Posterior cingulate gyrus (tissue), 11 donors: ENCODE measurements around the gene FAM90A1.
A peak's percentile ranks its signal among the peaks of the same experiment; 100 is the strongest.
"Not testable (repeated sequence)": the region's sequence is repeated elsewhere in the genome, so short reads cannot be mapped to it uniquely, and the experiment has no call there.

Experiments used
- DNase-seq, 10 donors: peaks; one replicate each; pipeline versions ENCODE4 v3.0.0 to v3.0.0-alpha.2; 2020 to 2021; ENCODE audit warnings: mixed read lengths in 3 of 10
- intact Hi-C: fragments of 100-400 bp; cut with DNase I; formaldehyde crosslinking; loops from one replicate; pipeline ENCODE4 v1.15.1; 2023

The FAM90A1 gene

GRCh38 chr12:8179989-8180585, 47.3 kb downstream of the FAM90A1 start:
- intact Hi-C loops, result loop anchor here (2.0 kb wide), 1 partner anchor 71 kb away; no protein-coding TSS in a partner anchor
- peak; percentile 60 to 96 (median 84) for DNase-seq

GRCh38 chr12:8172911-8173310, 54.5 kb downstream of the FAM90A1 start:
- intact Hi-C loops, result not testable (repeated sequence)
- DNase-seq, result peak in 1 of 10 donors; percentile 10
